ENCODE data around the gene C20orf173.
"Not testable (repeated sequence)": the region's sequence is repeated elsewhere in the genome, so short reads cannot be mapped to it uniquely, and the experiment has no call there.

The C20orf173 gene

GRCh38 chr20:35562541-35563110 lies 33.2 kb upstream of the C20orf173 start:
- Histone ChIP-seq H3K36me3 (ENCODE audit: control insufficient read depth in 2 of 2, insufficient read depth in 2 of 2, low read length in 2 of 2) (peaks cover 0 to 3% of the 10 kb centered on the region in 2 donors), H3K9ac (ENCODE audit: low read depth in 1 of 2, low read length in 2 of 2) (no peak overlapping the region), H3K9me3 (ENCODE audit: control insufficient read depth in 2 of 2, low read length in 2 of 2) (no peaks in the 10 kb centered on the region), H3K27ac (ENCODE audit: low read depth in 2 of 2, low read length in 2 of 2) (no peak overlapping the region), H3K4me1 (ENCODE audit: control insufficient read depth in 2 of 2, insufficient read depth in 2 of 2, low read length in 2 of 2) (peaks cover 3 to 7% of the 10 kb centered on the region in 2 donors), H3K4me3 (ENCODE audit: low read length in 2 of 2) (no peak overlapping the region), H3K27me3 (ENCODE audit: control insufficient read depth in 2 of 2, insufficient read depth in 2 of 2, low read length in 2 of 2) (no peaks in the 10 kb centered on the region)

GRCh38 chr20:35561671-35562070 lies 32.2 kb upstream of the C20orf173 start:
- H3K9ac ChIP-seq (ENCODE audit: low read depth in 1 of 2, low read length in 2 of 2): no peak overlapping the region
- H3K4me1 ChIP-seq (ENCODE audit: control insufficient read depth in 2 of 2, insufficient read depth in 2 of 2, low read length in 2 of 2): peaks cover 3 to 7% of the 10 kb centered on the region in 2 donors
- H3K36me3 ChIP-seq (ENCODE audit: control insufficient read depth in 2 of 2, insufficient read depth in 2 of 2, low read length in 2 of 2): peaks cover 3 to 12% of the 10 kb centered on the region in 2 donors
- no peak overlapping the region for H3K4me3 ChIP-seq (ENCODE audit: low read length in 2 of 2)
- H3K27ac ChIP-seq (ENCODE audit: low read depth in 2 of 2, low read length in 2 of 2): no peak overlapping the region
- no peaks in the 10 kb centered on the region for H3K27me3 ChIP-seq (ENCODE audit: control insufficient read depth in 2 of 2, insufficient read depth in 2 of 2, low read length in 2 of 2)
- no peaks in the 10 kb centered on the region for H3K9me3 ChIP-seq (ENCODE audit: control insufficient read depth in 2 of 2, low read length in 2 of 2)

- Histone ChIP-seq H3K27ac (ENCODE audit: low read depth in 2 of 2, low read length in 2 of 2) (no peak overlapping the region), H3K4me1 (ENCODE audit: control insufficient read depth in 2 of 2, insufficient read depth in 2 of 2, low read length in 2 of 2) (peaks cover 3 to 7% of the 10 kb centered on the region in 2 donors), H3K9me3 (ENCODE audit: control insufficient read depth in 2 of 2, low read length in 2 of 2) (no peaks in the 10 kb centered on the region), H3K36me3 (ENCODE audit: control insufficient read depth in 2 of 2, insufficient read depth in 2 of 2, low read length in 2 of 2) (peaks cover 6 to 16% of the 10 kb centered on the region in 2 donors), H3K27me3 (ENCODE audit: control insufficient read depth in 2 of 2, insufficient read depth in 2 of 2, low read length in 2 of 2) (no peaks in the 10 kb centered on the region), H3K4me3 (ENCODE audit: low read length in 2 of 2) (no peak overlapping the region), H3K9ac (ENCODE audit: low read depth in 1 of 2, low read length in 2 of 2) (no peak overlapping the region)
These were observed 31.8 kb upstream of the C20orf173 start for GRCh38 chr20:35561268-35561667.

GRCh38 chr20:35560541-35560940 lies 31.1 kb upstream of the C20orf173 start:
- H3K27ac ChIP-seq (ENCODE audit: low read depth in 2 of 2, low read length in 2 of 2): no peak overlapping the region
- no peaks in the 10 kb centered on the region for H3K27me3 ChIP-seq (ENCODE audit: control insufficient read depth in 2 of 2, insufficient read depth in 2 of 2, low read length in 2 of 2)
- no peak overlapping the region for H3K4me3 ChIP-seq (ENCODE audit: low read length in 2 of 2)
- peaks cover 7 to 19% of the 10 kb centered on the region in 2 donors for H3K36me3 ChIP-seq (ENCODE audit: control insufficient read depth in 2 of 2, insufficient read depth in 2 of 2, low read length in 2 of 2)
- H3K9me3 ChIP-seq (ENCODE audit: control insufficient read depth in 2 of 2, low read length in 2 of 2): no peaks in the 10 kb centered on the region
- H3K4me1 ChIP-seq (ENCODE audit: control insufficient read depth in 2 of 2, insufficient read depth in 2 of 2, low read length in 2 of 2): peaks cover 3 to 7% of the 10 kb centered on the region in 2 donors
- peak overlapping the region in 1 of 2 donors; percentile 22 for H3K9ac ChIP-seq (ENCODE audit: low read depth in 1 of 2, low read length in 2 of 2)

- Histone ChIP-seq H3K4me3 (ENCODE audit: low read length in 2 of 2) (peak overlapping the region in 1 of 2 donors; percentile 20), H3K4me1 (ENCODE audit: control insufficient read depth in 2 of 2, insufficient read depth in 2 of 2, low read length in 2 of 2) (peaks cover 3 to 7% of the 10 kb centered on the region in 2 donors), H3K9ac (ENCODE audit: low read depth in 1 of 2, low read length in 2 of 2) (peak overlapping the region in 1 of 2 donors; percentile 22), H3K27me3 (ENCODE audit: control insufficient read depth in 2 of 2, insufficient read depth in 2 of 2, low read length in 2 of 2) (no peaks in the 10 kb centered on the region), H3K36me3 (ENCODE audit: control insufficient read depth in 2 of 2, insufficient read depth in 2 of 2, low read length in 2 of 2) (peaks cover 7 to 23% of the 10 kb centered on the region in 2 donors), H3K9me3 (ENCODE audit: control insufficient read depth in 2 of 2, low read length in 2 of 2) (no peaks in the 10 kb centered on the region), H3K27ac (ENCODE audit: low read depth in 2 of 2, low read length in 2 of 2) (no peak overlapping the region)
These were observed 30.7 kb upstream of the C20orf173 start for GRCh38 chr20:35560105-35560511.

- no peak overlapping the region for H3K4me3 ChIP-seq (ENCODE audit: low read length in 2 of 2)
- H3K4me1 ChIP-seq (ENCODE audit: control insufficient read depth in 2 of 2, insufficient read depth in 2 of 2, low read length in 2 of 2): peaks cover 3 to 7% of the 10 kb centered on the region in 2 donors
- no peaks in the 10 kb centered on the region for H3K27me3 ChIP-seq (ENCODE audit: control insufficient read depth in 2 of 2, insufficient read depth in 2 of 2, low read length in 2 of 2)
- no peaks in the 10 kb centered on the region for H3K9me3 ChIP-seq (ENCODE audit: control insufficient read depth in 2 of 2, low read length in 2 of 2)
- no peak overlapping the region for H3K27ac ChIP-seq (ENCODE audit: low read depth in 2 of 2, low read length in 2 of 2)
- H3K36me3 ChIP-seq (ENCODE audit: control insufficient read depth in 2 of 2, insufficient read depth in 2 of 2, low read length in 2 of 2): peaks cover 13 to 32% of the 10 kb centered on the region in 2 donors
- no peak overlapping the region for H3K9ac ChIP-seq (ENCODE audit: low read depth in 1 of 2, low read length in 2 of 2)
These were observed 29.7 kb upstream of the C20orf173 start for GRCh38 chr20:35559042-35559693.

GRCh38 chr20:35558451-35558850 lies 29.0 kb upstream of the C20orf173 start:
- H3K36me3 ChIP-seq (ENCODE audit: control insufficient read depth in 2 of 2, insufficient read depth in 2 of 2, low read length in 2 of 2): peaks cover 17 to 35% of the 10 kb centered on the region in 2 donors

GRCh38 chr20:35556871-35557270 lies 27.4 kb upstream of the C20orf173 start:
- H3K9me3 ChIP-seq (ENCODE audit: control insufficient read depth in 2 of 2, low read length in 2 of 2): no peaks in the 10 kb centered on the region
- peaks cover 28 to 48% of the 10 kb centered on the region in 2 donors for H3K36me3 ChIP-seq (ENCODE audit: control insufficient read depth in 2 of 2, insufficient read depth in 2 of 2, low read length in 2 of 2)
- peaks cover 3 to 7% of the 10 kb centered on the region in 2 donors for H3K4me1 ChIP-seq (ENCODE audit: control insufficient read depth in 2 of 2, insufficient read depth in 2 of 2, low read length in 2 of 2)

More at GRCh38 chr20:35558451-35558850, 29.0 kb upstream of the C20orf173 start:
- Histone ChIP-seq H3K4me1 (ENCODE audit: control insufficient read depth in 2 of 2, insufficient read depth in 2 of 2, low read length in 2 of 2) (peaks cover 3 to 7% of the 10 kb centered on the region in 2 donors), H3K4me3 (ENCODE audit: low read length in 2 of 2) (no peak overlapping the region), H3K9ac (ENCODE audit: low read depth in 1 of 2, low read length in 2 of 2) (no peak overlapping the region), H3K9me3 (ENCODE audit: control insufficient read depth in 2 of 2, low read length in 2 of 2) (no peaks in the 10 kb centered on the region), H3K27ac (ENCODE audit: low read depth in 2 of 2, low read length in 2 of 2) (no peak overlapping the region), H3K27me3 (ENCODE audit: control insufficient read depth in 2 of 2, insufficient read depth in 2 of 2, low read length in 2 of 2) (no peaks in the 10 kb centered on the region)

GRCh38 chr20:35555951-35556645 lies 26.6 kb upstream of the C20orf173 start:
- no peaks in the 10 kb centered on the region for H3K9me3 ChIP-seq (ENCODE audit: control insufficient read depth in 2 of 2, low read length in 2 of 2)
- peaks cover 35 to 56% of the 10 kb centered on the region in 2 donors for H3K36me3 ChIP-seq (ENCODE audit: control insufficient read depth in 2 of 2, insufficient read depth in 2 of 2, low read length in 2 of 2)
- H3K9ac ChIP-seq (ENCODE audit: low read depth in 1 of 2, low read length in 2 of 2): no peak overlapping the region
- H3K27me3 ChIP-seq (ENCODE audit: control insufficient read depth in 2 of 2, insufficient read depth in 2 of 2, low read length in 2 of 2): no peaks in the 10 kb centered on the region
- H3K27ac ChIP-seq (ENCODE audit: low read depth in 2 of 2, low read length in 2 of 2): no peak overlapping the region
- peaks cover 3 to 7% of the 10 kb centered on the region in 2 donors for H3K4me1 ChIP-seq (ENCODE audit: control insufficient read depth in 2 of 2, insufficient read depth in 2 of 2, low read length in 2 of 2)
- no peak overlapping the region for H3K4me3 ChIP-seq (ENCODE audit: low read length in 2 of 2)

More at GRCh38 chr20:35556871-35557270, 27.4 kb upstream of the C20orf173 start:
- H3K4me3 ChIP-seq (ENCODE audit: low read length in 2 of 2): no peak overlapping the region
- H3K27me3 ChIP-seq (ENCODE audit: control insufficient read depth in 2 of 2, insufficient read depth in 2 of 2, low read length in 2 of 2): no peaks in the 10 kb centered on the region
- no peak overlapping the region for H3K27ac ChIP-seq (ENCODE audit: low read depth in 2 of 2, low read length in 2 of 2)
- H3K9ac ChIP-seq (ENCODE audit: low read depth in 1 of 2, low read length in 2 of 2): no peak overlapping the region

GRCh38 chr20:35555461-35555860 lies 26.0 kb upstream of the C20orf173 start:
- H3K4me3 ChIP-seq (ENCODE audit: low read length in 2 of 2); H3K9me3 ChIP-seq (ENCODE audit: control insufficient read depth in 2 of 2, low read length in 2 of 2); H3K9ac ChIP-seq (ENCODE audit: low read depth in 1 of 2, low read length in 2 of 2); H3K4me1 ChIP-seq (ENCODE audit: control insufficient read depth in 2 of 2, insufficient read depth in 2 of 2, low read length in 2 of 2); H3K27ac ChIP-seq (ENCODE audit: low read depth in 2 of 2, low read length in 2 of 2); H3K27me3 ChIP-seq (ENCODE audit: control insufficient read depth in 2 of 2, insufficient read depth in 2 of 2, low read length in 2 of 2): not testable (repeated sequence)
- peaks cover 39 to 60% of the 10 kb centered on the region in 2 donors for H3K36me3 ChIP-seq (ENCODE audit: control insufficient read depth in 2 of 2, insufficient read depth in 2 of 2, low read length in 2 of 2)

All from mucosa of rectum (tissue), 2 donors.